DND-41 (cell line): Measurements from ENCODE around the gene LRIG3.

ENCODE experiments used
- CTCF ChIP-seq: IDR thresholded peaks from 2 replicates; pipeline ENCODE4 v1.5.1; 2012; ENCODE audit warnings: borderline replicate concordance, low read length, moderate library complexity, mild to moderate bottlenecking; ENCODE audit not compliant: poor library complexity, severe bottlenecking; ENCODE audit errors: extremely low read depth
- EZH2 ChIP-seq: IDR thresholded peaks from 3 replicates; pipeline ENCODE4 v1.6.1; 2012; ENCODE audit warnings: borderline replicate concordance, low read depth, mild to moderate bottlenecking, moderate library complexity, low read length, inconsistent platforms; ENCODE audit not compliant: severe bottlenecking

DNA sequence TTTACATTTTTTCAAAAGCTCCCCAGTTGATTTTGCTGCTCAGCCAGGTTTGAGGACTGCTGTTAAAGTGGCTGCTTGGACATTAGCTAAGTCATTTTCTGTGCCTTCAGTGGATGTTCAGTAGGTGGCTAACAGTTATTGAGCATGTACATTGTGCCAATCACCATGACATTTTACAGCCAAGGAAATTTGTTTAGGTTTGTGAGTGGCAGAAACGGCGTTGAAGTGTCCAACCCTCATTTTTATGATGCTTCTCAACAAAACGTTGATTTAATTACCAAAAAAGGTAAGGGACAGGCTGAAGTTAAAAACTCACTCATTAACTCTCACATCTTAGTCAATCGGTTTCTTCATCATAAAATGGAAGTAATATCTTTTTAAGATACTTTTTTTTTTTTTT is 37.0 kb upstream of the LRIG3 start:
- TF ChIP-seq EZH2 (no peak), CTCF (no peak)
